Astrocyte (in vitro differentiated cells and primary cell): ENCODE results near the gene SOWAHB.

Source experiments
- EZH2 ChIP-seq: IDR thresholded peaks from 2 replicates; pipeline ENCODE4 v1.6.1; 2012; ENCODE audit warnings: mild to moderate bottlenecking, low read length, inconsistent platforms; ENCODE audit not compliant: insufficient read depth
- TF ChIP-seq, protein P1 (sequence below): IDR thresholded peaks from 2 replicates; pipeline ENCODE4 v1.5.1; 2011; ENCODE audit warnings: low read depth, mild to moderate bottlenecking, inconsistent platforms, low read length, moderate library complexity; ENCODE audit not compliant: insufficient read depth

DNA sequence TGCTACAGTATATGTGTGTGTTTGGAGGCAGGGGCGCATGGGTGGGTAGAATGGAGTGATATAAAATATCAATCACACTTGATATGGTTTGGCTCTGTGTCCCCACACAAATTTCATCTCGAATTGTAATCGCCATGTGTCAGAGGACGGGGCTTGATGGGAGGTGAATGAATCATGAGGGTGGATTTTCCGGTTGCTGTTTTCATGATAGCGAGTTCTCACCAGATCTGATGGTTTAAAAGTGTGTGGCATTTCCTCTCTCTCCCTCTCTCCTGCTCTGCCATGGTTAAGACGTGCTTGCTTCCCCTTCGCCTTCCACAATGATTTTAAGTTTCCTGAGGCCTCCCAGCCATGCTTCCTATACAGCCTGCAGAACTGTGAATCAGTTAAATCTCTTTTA, 14.8 kb downstream of the SOWAHB start:
- TF ChIP-seq, protein P1, sequence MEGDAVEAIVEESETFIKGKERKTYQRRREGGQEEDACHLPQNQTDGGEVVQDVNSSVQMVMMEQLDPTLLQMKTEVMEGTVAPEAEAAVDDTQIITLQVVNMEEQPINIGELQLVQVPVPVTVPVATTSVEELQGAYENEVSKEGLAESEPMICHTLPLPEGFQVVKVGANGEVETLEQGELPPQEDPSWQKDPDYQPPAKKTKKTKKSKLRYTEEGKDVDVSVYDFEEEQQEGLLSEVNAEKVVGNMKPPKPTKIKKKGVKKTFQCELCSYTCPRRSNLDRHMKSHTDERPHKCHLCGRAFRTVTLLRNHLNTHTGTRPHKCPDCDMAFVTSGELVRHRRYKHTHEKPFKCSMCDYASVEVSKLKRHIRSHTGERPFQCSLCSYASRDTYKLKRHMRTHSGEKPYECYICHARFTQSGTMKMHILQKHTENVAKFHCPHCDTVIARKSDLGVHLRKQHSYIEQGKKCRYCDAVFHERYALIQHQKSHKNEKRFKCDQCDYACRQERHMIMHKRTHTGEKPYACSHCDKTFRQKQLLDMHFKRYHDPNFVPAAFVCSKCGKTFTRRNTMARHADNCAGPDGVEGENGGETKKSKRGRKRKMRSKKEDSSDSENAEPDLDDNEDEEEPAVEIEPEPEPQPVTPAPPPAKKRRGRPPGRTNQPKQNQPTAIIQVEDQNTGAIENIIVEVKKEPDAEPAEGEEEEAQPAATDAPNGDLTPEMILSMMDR, result no peak
- no peak for TF ChIP-seq EZH2
